Anterior cingulate cortex (tissue), 58 donors: ENCODE results near the gene TSPAN17.
"Not testable (repeated sequence)": the region's sequence is repeated elsewhere in the genome, so short reads cannot be mapped to it uniquely, and the experiment has no call there.

ENCODE experiments used
- DNase-seq, 58 donors: peaks; one replicate each; lab custom pipeline; 2025; lab: John Stamatoyannopoulos, UW

TSPAN17 gene

DNA sequence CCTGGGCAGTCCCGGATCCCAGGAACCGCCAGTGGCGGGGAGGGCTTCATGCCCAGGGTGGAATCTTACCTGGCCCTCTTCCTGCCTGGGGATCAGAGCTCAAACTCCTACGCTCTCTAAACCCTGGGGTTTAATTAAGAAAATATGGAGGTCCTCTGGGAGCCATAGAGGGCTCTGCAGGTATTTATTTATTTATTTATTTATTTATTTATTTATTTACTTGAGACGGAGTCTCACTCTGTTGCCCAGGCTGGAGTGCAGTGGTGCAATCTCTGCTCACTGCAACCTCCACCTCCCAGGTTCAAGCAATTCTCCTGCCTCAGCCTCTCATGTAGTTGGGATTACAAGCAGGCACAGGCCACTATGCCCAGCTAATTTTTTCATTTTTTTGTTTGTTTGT, 52.2 kb downstream of the TSPAN17 start:
- not testable (repeated sequence) for DNase-seq

DNA sequence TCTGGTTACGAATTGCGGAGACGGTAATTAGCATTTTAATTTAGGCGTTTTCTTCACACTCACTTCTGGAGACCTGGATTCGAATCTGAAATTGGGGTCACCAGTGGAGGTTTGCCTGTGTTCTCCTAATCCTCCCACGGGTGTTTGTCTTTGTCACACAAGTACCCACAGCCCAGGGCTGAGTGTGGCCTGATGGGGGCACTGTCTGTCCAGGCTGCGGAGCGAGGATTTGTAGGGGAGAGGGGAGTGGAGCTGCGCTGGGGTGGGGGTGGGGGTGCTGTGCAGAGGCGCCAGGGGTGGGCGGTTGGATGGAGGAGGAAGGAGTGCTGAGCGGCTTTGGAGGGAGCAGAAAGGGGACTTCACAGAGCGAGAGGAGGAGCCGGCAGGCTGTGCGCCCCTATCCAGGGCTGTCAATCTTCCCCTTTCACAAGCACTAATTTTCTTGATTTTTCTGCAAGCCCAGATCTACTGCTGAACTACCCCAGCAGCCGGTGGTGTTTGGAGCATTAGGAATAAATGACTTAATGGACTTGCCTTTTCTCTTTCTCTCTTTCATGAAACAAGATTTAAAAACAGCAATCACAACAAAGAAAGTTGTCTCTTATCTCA, 53.1 kb downstream of the TSPAN17 start:
- peak in 43 of 58 donors; percentile 6 to 71 (median 28) for DNase-seq

- DNase-seq: no peak
These were observed 55.7 kb downstream of the TSPAN17 start for GRCh38 chr5:176702671-176703641.

- no peak for DNase-seq
These were observed 56.6 kb downstream of the TSPAN17 start for GRCh38 chr5:176703857-176704256.

GRCh38 chr5:176704355-176704754, 57.1 kb downstream of the TSPAN17 start:
- DNase-seq: no peak

DNA sequence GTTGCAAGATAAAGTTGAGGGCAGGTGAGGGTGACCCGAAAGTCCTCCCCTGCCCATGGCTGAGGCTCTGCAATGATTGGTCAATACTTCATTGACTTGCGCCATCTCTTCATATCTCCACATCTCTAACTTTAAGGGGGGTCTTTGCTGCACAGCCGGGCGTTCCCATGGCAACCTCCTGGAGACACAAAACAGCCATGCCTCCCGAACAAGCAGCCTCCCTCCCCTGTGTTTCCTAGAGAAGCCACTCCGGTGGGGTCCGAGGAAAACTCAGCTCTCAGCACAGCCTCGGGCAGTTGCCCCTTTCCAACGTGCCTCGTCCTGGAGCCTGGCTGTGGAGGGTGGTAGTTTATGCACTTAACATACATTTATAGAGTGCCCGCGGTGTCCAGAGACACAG, 57.5 kb downstream of the TSPAN17 start:
- DNase-seq: no peak
